ENCODE results near the gene DOCK2.

DNA sequence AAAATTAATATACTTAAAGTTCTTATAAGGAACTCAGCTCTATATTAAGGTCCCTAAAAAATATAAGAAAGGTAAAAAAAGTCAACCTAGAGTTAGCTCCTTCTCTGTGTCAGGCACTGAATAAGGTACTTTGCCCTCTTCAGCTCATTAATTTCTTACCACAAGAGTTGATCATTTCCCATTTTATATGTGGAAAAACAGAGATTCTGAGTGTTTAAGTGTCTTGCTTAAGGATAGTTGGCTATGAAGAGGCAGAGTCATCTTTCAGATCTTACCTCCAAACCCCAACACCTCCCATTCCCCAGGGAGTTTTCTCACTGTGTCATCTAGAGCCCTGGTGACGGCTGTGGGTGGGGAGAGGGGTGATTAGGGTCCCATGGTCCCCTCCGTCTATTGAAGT, 302.7 kb downstream of the DOCK2 start:
- TF ChIP-seq, protein P1, sequence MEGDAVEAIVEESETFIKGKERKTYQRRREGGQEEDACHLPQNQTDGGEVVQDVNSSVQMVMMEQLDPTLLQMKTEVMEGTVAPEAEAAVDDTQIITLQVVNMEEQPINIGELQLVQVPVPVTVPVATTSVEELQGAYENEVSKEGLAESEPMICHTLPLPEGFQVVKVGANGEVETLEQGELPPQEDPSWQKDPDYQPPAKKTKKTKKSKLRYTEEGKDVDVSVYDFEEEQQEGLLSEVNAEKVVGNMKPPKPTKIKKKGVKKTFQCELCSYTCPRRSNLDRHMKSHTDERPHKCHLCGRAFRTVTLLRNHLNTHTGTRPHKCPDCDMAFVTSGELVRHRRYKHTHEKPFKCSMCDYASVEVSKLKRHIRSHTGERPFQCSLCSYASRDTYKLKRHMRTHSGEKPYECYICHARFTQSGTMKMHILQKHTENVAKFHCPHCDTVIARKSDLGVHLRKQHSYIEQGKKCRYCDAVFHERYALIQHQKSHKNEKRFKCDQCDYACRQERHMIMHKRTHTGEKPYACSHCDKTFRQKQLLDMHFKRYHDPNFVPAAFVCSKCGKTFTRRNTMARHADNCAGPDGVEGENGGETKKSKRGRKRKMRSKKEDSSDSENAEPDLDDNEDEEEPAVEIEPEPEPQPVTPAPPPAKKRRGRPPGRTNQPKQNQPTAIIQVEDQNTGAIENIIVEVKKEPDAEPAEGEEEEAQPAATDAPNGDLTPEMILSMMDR (IDR thresholded peaks at IDR 0.05): no peak
- TF ChIP-seq TAF1 (IDR thresholded peaks at IDR 0.05; ENCODE audit: borderline replicate concordance, low read depth, low read length) (no peak), ELF1 (IDR thresholded peaks at IDR 0.05) (no peak), YY1 (IDR thresholded peaks at IDR 0.05; ENCODE audit: low read depth) (no peak), GABPA (IDR thresholded peaks at IDR 0.05; ENCODE audit: low read depth) (no peak), MXI1 (IDR thresholded peaks at IDR 0.05; ENCODE audit: low read depth, low read length) (no peak), SMC3 (IDR thresholded peaks at IDR 0.05; ENCODE audit: low read depth, low read length) (no peak), POLR2AphosphoS5 (IDR thresholded peaks at IDR 0.05; ENCODE audit: low read depth, low read length) (no peak), CHD2 (IDR thresholded peaks at IDR 0.05; ENCODE audit: low read length, partially characterized antibody) (no peak)
- TF ChIP-seq, protein P2, sequence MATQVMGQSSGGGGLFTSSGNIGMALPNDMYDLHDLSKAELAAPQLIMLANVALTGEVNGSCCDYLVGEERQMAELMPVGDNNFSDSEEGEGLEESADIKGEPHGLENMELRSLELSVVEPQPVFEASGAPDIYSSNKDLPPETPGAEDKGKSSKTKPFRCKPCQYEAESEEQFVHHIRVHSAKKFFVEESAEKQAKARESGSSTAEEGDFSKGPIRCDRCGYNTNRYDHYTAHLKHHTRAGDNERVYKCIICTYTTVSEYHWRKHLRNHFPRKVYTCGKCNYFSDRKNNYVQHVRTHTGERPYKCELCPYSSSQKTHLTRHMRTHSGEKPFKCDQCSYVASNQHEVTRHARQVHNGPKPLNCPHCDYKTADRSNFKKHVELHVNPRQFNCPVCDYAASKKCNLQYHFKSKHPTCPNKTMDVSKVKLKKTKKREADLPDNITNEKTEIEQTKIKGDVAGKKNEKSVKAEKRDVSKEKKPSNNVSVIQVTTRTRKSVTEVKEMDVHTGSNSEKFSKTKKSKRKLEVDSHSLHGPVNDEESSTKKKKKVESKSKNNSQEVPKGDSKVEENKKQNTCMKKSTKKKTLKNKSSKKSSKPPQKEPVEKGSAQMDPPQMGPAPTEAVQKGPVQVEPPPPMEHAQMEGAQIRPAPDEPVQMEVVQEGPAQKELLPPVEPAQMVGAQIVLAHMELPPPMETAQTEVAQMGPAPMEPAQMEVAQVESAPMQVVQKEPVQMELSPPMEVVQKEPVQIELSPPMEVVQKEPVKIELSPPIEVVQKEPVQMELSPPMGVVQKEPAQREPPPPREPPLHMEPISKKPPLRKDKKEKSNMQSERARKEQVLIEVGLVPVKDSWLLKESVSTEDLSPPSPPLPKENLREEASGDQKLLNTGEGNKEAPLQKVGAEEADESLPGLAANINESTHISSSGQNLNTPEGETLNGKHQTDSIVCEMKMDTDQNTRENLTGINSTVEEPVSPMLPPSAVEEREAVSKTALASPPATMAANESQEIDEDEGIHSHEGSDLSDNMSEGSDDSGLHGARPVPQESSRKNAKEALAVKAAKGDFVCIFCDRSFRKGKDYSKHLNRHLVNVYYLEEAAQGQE (IDR thresholded peaks at IDR 0.05; ENCODE audit: low read depth, low read length): no peak

All from SK-N-SH (cell line).